MM.1S (cell line): ENCODE results near the gene DIPK1C.

Experiments used
- CTCF ChIP-seq: fragments of 300-600 bp; sonication (generic); IDR thresholded peaks from 2 replicates; pipeline ENCODE4 v1.5.1; 2016; ENCODE audit warnings: antibody characterized with exemption, low read length, mixed read lengths
- EZH2phosphoT487 ChIP-seq: fragments of 300-600 bp; sonication (generic); IDR thresholded peaks from 2 replicates; pipeline ENCODE4 v1.6.1; 2018; ENCODE audit warnings: antibody characterized with exemption, low read length

GRCh38 chr18:74497324-74497676 is 40.2 kb upstream of the DIPK1C start:
- no peak for TF ChIP-seq EZH2phosphoT487
- TF ChIP-seq CTCF: no peak
